Mesothelial cell of epicardium (in vitro differentiated cells): ENCODE results near the gene TRIM14. TPM values are rescaled to one million over a fixed set of nuclear protein-coding genes. Genes with fewer than 3 reads are reported as not detected.
A peak's percentile ranks its signal among the peaks of the same experiment; 100 is the strongest.

Experiments
- DNase-seq, 2 experiments: peaks; one replicate each; pipeline ENCODE4 v3.0.0; 2021; ENCODE audit warnings: low spot score in 2 of 2; ENCODE audit not compliant: unreplicated experiment in 2 of 2
- H3K27ac Mint-ChIP-seq: 2 replicates; pipeline ENCODE4 v1.8.0; 2021; ENCODE audit warnings: mixed read lengths
- H3K27me3 Mint-ChIP-seq: 2 replicates; pipeline ENCODE4 v1.8.0; 2021; ENCODE audit warnings: low read depth, mixed read lengths
- H3K36me3 Mint-ChIP-seq: 2 replicates; pipeline ENCODE4 v1.8.0; 2021; ENCODE audit warnings: mixed read lengths
- H3K4me1 Mint-ChIP-seq: 2 replicates; pipeline ENCODE4 v1.8.0; 2021; ENCODE audit warnings: mixed read lengths
- H3K4me3 Mint-ChIP-seq: 2 replicates; pipeline ENCODE4 v1.8.0; 2021; ENCODE audit warnings: mild to moderate bottlenecking, moderate library complexity, mixed read lengths
- H3K9me3 Mint-ChIP-seq: 2 replicates; pipeline ENCODE4 v1.8.0; 2021; ENCODE audit warnings: mixed read lengths
- total RNA-seq: library from RNA; stranded (reverse); gene quantifications from 3 replicates; pipeline ENCODE4 v1.2.1, GENCODE V29; 2021
- TF ChIP-seq, protein P1 (sequence below): fragments of 200-600 bp; sonication (generic); IDR thresholded peaks from one replicate; pipeline ENCODE4 v1.5.0; 2021; ENCODE audit warnings: antibody characterized with exemption; ENCODE audit not compliant: unreplicated experiment

The TRIM14 gene
- total RNA-seq, 1 donor from 2014 or later = 10.1 TPM

DNA sequence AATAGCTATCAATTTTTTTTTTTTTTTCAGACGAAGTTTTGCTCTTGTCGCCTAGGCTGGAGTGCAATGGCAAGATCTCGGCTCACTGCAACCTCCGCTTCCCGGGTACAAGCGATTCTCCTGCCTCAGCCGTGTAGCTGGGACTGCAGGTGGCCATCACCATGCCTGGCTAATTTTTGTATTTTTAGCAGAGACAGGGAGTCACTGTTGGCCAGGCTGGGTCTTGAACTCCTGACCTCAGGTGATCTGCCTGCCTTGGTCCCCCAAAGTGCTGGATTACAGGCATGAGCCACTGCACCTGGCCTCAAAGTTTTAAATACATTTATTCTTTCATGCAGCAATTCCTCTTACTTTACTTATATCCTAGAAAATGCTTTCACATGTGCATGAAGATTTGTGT lies 17.6 kb downstream of the TRIM14 start:
- H3K4me1 Mint-ChIP-seq = peaks cover 18% of the 10 kb centered on the region
- no peak overlapping the region for H3K27ac Mint-ChIP-seq
- no peaks in the 10 kb centered on the region for H3K9me3 Mint-ChIP-seq
- H3K27me3 Mint-ChIP-seq = no peaks in the 10 kb centered on the region
- H3K4me3 Mint-ChIP-seq = no peak overlapping the region
- H3K36me3 Mint-ChIP-seq = peaks cover 12% of the 10 kb centered on the region
- TF ChIP-seq, protein P1, sequence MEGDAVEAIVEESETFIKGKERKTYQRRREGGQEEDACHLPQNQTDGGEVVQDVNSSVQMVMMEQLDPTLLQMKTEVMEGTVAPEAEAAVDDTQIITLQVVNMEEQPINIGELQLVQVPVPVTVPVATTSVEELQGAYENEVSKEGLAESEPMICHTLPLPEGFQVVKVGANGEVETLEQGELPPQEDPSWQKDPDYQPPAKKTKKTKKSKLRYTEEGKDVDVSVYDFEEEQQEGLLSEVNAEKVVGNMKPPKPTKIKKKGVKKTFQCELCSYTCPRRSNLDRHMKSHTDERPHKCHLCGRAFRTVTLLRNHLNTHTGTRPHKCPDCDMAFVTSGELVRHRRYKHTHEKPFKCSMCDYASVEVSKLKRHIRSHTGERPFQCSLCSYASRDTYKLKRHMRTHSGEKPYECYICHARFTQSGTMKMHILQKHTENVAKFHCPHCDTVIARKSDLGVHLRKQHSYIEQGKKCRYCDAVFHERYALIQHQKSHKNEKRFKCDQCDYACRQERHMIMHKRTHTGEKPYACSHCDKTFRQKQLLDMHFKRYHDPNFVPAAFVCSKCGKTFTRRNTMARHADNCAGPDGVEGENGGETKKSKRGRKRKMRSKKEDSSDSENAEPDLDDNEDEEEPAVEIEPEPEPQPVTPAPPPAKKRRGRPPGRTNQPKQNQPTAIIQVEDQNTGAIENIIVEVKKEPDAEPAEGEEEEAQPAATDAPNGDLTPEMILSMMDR = no peak
- no peak for DNase-seq

DNA sequence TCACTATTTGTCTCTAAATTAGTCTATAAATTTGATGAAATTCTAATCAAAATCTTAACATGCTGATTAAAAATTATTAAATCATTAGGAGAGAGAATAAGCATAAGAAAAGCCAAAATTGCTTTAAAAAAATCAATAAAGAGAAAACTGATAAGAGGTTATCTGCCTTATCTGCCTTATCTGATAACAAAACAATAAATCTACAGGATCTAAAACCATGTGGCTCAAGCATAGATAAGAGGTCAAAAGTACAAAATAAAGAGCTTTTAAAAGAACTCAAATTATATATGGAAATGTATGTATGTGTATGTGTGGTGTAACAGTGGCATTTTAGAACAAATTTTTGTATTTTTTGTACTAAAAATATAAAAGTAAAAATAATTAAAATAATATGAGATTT lies 18.6 kb downstream of the TRIM14 start:
- Mint-ChIP-seq H3K27ac (peak overlapping the region; percentile 70), H3K27me3 (no peaks in the 10 kb centered on the region), H3K4me3 (no peak overlapping the region), H3K36me3 (peaks cover 8% of the 10 kb centered on the region), H3K4me1 (peaks cover 18% of the 10 kb centered on the region), H3K9me3 (no peaks in the 10 kb centered on the region)
- TF ChIP-seq, protein P1 = no peak
- DNase-seq = no peak

DNA sequence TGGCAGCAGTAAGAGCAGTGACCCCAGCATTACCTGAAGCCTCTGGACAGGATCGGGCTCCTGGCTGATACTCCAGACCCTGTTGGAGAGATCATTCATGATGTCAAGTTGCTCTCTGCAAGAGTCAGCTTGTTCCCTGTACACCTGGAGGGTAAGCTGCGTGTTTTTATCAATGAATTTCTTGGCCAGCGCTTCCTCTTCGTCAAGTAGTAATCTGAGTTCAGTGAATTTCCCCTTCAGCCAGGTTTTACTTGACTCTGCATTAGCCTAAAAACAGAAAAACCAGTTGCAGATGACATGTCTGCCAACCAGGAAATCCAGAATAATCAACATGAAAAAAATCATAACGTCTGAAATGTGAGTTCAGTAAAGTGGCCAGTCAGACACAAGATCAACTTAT lies 19.1 kb downstream of the TRIM14 start:
- no peak for DNase-seq
- no peaks in the 10 kb centered on the region for H3K27me3 Mint-ChIP-seq
- H3K4me3 Mint-ChIP-seq = peak overlapping the region; percentile 5
- peak overlapping the region; percentile 70 for H3K27ac Mint-ChIP-seq
- peaks cover 8% of the 10 kb centered on the region for H3K36me3 Mint-ChIP-seq
- peaks cover 18% of the 10 kb centered on the region for H3K4me1 Mint-ChIP-seq
- TF ChIP-seq, protein P1 = no peak
- H3K9me3 Mint-ChIP-seq = no peaks in the 10 kb centered on the region

DNA sequence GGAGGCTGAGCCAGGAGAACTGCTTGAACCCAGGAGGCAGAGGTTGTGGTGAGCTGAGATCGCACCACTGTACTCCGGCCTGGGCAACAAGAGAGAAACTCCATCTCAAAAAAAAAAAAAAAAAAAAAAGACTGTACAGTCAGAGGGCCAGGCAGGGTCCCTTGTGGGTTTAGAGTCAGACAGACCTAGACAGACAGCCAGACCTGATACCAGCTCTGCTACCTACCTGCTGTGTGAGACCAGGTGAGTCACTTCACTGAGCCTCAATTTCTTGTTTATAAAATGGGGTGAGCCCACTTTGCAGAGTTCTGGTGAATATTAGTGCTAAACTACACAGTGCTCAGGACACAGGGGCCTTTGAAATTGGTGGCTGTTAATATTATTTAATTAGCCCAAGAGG lies 19.7 kb downstream of the TRIM14 start:
- DNase-seq = no peak
- TF ChIP-seq, protein P1 = no peak
- no peaks in the 10 kb centered on the region for H3K9me3 Mint-ChIP-seq
- no peaks in the 10 kb centered on the region for H3K27me3 Mint-ChIP-seq
- H3K27ac Mint-ChIP-seq = no peak overlapping the region
- H3K36me3 Mint-ChIP-seq = peaks cover 5% of the 10 kb centered on the region
- peaks cover 18% of the 10 kb centered on the region for H3K4me1 Mint-ChIP-seq
- no peak overlapping the region for H3K4me3 Mint-ChIP-seq

DNA sequence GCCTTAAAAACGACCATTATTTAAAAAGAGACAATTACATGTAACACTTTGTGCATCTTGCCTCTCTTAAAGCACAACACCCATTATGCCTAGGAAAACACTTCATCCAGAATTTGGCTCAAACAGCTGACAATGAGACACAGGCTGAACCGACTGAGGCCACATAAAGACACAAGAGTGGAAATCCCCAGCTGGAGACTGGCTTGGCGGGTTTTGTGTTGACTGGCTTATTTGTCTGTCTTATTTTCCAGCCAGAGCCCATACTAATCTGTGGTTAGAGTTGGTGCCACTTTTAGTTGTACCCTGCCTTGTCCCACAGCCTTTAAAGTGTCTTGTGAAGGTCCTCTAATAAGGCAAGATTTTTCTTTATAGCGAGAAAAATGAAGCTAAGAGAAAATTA lies 21.2 kb downstream of the TRIM14 start:
- H3K27me3 Mint-ChIP-seq = no peaks in the 10 kb centered on the region
- H3K36me3 Mint-ChIP-seq = peaks cover 3% of the 10 kb centered on the region
- peaks cover 18% of the 10 kb centered on the region for H3K4me1 Mint-ChIP-seq
- H3K4me3 Mint-ChIP-seq = no peak overlapping the region
- H3K27ac Mint-ChIP-seq = no peak overlapping the region
- no peak for DNase-seq
- H3K9me3 Mint-ChIP-seq = no peaks in the 10 kb centered on the region
- TF ChIP-seq, protein P1 = no peak

DNA sequence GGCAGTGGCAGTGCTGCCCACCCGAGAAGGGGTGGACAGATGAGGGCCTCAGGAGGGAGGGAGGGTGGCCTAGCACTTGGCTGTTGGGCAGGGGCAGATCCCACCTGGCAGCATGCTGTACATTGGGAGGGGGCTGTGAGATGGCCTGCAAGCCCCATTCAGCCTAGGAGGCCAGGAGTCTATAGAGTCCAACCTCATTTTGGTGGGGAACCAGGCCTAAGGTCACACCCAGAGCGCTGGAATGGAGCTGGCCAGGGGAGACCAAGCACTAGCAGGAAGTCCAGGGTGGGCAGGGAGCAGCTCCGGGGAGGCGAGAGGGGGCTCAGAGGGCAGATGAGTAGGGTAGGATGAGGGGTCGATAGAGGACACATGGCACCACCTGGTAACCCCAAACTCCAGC lies 22.9 kb downstream of the TRIM14 start:
- TF ChIP-seq, protein P1 = no peak
- no peak overlapping the region for H3K4me3 Mint-ChIP-seq
- H3K36me3 Mint-ChIP-seq = peaks cover 3% of the 10 kb centered on the region
- no peak for DNase-seq
- no peak overlapping the region for H3K27ac Mint-ChIP-seq
- peaks cover 10% of the 10 kb centered on the region for H3K4me1 Mint-ChIP-seq
- no peaks in the 10 kb centered on the region for H3K27me3 Mint-ChIP-seq
- no peaks in the 10 kb centered on the region for H3K9me3 Mint-ChIP-seq
